AG10803 (cell line): ENCODE results near the gene KIF16B.

Experiments
- DNase-seq: peaks from one replicate; pipeline ENCODE4 v3.0.0; 2010; ENCODE audit warnings: low read depth
- H3K4me3 ChIP-seq: 2 replicates; pipeline ENCODE4 v1.5.1; 2011; ENCODE audit warnings: mild to moderate bottlenecking, low read length, control low read depth
- TF ChIP-seq, protein P1 (sequence below): conservative IDR thresholded peaks from 2 replicates; pipeline ENCODE4 v1.5.1; 2011; ENCODE audit warnings: mild to moderate bottlenecking, low read length, control low read depth, inconsistent platforms

The KIF16B gene, protein sequence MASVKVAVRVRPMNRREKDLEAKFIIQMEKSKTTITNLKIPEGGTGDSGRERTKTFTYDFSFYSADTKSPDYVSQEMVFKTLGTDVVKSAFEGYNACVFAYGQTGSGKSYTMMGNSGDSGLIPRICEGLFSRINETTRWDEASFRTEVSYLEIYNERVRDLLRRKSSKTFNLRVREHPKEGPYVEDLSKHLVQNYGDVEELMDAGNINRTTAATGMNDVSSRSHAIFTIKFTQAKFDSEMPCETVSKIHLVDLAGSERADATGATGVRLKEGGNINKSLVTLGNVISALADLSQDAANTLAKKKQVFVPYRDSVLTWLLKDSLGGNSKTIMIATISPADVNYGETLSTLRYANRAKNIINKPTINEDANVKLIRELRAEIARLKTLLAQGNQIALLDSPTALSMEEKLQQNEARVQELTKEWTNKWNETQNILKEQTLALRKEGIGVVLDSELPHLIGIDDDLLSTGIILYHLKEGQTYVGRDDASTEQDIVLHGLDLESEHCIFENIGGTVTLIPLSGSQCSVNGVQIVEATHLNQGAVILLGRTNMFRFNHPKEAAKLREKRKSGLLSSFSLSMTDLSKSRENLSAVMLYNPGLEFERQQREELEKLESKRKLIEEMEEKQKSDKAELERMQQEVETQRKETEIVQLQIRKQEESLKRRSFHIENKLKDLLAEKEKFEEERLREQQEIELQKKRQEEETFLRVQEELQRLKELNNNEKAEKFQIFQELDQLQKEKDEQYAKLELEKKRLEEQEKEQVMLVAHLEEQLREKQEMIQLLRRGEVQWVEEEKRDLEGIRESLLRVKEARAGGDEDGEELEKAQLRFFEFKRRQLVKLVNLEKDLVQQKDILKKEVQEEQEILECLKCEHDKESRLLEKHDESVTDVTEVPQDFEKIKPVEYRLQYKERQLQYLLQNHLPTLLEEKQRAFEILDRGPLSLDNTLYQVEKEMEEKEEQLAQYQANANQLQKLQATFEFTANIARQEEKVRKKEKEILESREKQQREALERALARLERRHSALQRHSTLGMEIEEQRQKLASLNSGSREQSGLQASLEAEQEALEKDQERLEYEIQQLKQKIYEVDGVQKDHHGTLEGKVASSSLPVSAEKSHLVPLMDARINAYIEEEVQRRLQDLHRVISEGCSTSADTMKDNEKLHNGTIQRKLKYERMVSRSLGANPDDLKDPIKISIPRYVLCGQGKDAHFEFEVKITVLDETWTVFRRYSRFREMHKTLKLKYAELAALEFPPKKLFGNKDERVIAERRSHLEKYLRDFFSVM (N-terminal part only)

DNA sequence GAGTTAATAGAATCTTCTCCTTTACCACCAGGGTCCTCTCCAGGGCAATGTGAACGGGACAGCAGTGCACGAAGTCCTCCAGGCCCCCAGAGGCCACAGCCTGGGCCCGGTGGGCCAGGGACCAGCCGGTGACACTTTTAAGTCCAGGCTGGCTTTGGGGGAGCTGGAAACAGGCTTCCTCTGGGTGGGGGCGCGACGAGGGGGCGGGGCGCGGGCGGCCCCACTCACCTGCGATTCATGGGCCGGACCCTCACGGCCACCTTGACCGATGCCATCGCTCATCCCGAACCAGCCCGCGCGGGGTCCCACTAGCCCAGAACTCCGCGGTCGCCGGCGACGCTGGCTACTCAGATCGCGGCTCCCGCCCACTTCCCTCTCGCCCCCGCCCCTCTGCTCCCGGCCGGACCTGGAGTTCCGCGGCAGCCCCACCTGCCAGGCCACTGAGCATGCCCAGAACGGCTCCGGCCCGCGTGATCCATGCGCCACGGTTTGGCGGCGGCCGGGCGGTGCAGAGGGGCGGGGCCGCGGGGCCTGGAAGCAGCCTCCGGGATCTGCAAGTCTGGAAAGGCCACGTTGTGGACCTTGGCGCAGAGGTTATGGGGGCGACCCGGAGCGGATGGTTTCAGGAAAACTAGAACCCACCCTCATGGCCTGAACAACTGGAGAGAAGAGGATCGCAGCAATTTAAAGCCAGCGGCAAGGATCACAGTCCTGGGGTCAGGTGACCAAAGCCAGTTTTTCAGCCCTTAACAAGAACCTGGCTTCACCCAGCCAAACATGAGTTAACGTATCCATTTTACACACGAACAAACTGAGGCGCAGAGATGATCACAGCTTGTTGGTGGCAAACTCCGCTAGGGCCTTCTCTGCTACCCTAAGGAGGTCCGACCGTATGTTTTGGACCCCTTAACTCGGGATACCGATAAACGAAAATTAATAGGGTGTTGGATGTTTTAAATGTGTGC lies at the start of gene KIF16B:
Gene KIF16B (minus strand): TSS at position 448 of the 965 bp plus-strand sequence. CDS start 173 bp downstream, at position 275.
- TF ChIP-seq, protein P1, sequence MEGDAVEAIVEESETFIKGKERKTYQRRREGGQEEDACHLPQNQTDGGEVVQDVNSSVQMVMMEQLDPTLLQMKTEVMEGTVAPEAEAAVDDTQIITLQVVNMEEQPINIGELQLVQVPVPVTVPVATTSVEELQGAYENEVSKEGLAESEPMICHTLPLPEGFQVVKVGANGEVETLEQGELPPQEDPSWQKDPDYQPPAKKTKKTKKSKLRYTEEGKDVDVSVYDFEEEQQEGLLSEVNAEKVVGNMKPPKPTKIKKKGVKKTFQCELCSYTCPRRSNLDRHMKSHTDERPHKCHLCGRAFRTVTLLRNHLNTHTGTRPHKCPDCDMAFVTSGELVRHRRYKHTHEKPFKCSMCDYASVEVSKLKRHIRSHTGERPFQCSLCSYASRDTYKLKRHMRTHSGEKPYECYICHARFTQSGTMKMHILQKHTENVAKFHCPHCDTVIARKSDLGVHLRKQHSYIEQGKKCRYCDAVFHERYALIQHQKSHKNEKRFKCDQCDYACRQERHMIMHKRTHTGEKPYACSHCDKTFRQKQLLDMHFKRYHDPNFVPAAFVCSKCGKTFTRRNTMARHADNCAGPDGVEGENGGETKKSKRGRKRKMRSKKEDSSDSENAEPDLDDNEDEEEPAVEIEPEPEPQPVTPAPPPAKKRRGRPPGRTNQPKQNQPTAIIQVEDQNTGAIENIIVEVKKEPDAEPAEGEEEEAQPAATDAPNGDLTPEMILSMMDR, result no peak
- H3K4me3 ChIP-seq, result peak within 1 kb of the TSS; percentile 70
- DNase-seq, result peak; percentile 83

DNA sequence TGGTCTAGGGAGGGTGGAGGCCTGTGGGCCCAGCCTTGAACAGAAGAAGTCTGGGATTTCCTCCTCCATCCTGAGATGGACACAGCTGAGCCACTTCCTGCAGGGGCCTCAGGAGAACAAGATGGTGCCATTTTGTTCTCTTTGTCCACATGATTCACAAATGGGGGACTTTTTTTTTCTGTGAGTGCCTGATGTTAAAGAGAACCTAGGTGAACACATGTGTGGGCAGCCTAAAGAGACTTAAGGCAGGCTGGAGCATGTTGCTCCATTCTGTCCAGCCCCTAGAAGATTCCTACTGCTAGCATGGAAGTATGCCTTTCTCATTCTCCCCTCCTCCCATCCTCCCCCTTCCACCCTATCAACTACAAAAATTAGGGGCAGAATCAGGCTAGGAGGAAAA lies 49.3 kb upstream of the KIF16B start:
- DNase-seq, result no peak
- H3K4me3 ChIP-seq, result no peak overlapping the region
- TF ChIP-seq, protein P1, result no peak

DNA sequence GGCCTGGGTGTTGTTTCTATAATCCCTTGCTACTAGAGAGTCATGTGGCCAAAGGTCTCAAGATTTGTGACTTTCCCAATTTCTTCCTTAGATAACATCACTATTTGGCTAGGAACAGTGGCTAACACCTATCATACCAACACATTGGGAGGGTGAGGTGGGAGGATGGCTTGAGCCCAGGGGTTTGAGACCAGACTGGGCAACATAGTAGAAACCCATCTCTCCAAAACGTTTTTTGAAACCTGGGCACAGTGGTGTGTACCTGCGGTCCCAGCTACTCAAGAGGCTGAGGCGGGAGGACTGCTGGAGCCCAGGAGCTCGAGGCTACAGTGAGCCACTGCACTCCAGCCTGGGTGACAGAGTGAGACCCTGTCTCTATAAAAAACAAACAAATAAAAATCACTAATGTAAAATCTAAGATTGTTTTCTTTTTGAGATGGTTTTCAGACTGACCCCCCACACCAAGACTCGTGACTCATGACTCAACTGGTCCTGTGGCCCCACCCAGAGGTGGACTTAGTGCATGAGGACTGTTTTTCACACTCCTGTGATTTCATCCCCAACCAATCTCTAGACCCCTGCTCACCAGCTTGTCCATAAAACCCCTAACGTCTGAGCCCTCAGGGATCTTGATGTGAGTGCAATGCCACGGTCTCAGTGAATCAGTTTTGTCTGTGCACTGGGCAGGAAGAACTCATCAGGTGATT lies 48.3 kb upstream of the KIF16B start:
- DNase-seq, result no peak
- TF ChIP-seq, protein P1, result no peak
- no peak overlapping the region for H3K4me3 ChIP-seq

DNA sequence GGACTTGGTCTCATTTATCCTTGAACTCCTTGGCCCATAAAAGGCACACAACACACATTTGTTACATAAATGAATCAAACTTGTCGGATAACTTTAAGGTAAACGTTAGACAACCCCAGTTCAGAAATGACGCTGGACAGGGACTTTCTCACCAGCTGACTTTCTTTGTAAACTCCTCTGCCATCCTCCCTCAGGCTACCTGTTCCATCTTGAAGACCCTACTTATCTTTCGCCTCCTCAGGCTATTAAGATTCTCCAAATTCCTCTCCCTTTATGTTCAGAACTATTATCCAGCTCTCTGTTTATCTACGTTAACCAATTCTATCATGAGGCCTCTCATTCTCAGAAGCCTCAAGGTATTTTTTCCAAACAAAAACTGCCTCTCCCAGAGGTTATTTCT lies 47.7 kb upstream of the KIF16B start:
- no peak overlapping the region for H3K4me3 ChIP-seq
- TF ChIP-seq, protein P1, result no peak
- DNase-seq, result no peak

DNA sequence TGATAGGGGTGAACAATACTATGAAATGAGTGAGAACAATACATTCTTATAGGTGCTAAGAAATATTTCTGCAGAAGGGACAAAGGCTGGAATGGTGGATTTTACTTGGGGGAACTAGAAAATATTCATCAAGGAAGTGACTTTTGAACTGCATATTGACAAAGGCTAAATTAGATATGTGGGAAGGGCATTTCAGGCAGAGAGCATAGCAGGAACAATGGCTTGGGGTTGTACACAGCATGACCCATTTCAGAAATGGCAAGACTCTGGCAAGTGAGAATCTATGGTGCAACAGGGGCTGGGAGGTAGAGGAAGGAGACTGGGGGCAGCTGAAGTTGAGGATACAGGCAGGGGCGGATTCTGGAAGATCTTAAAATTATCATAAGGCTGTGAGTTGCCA lies 46.7 kb upstream of the KIF16B start:
- no peak overlapping the region for H3K4me3 ChIP-seq
- TF ChIP-seq, protein P1, result no peak
- no peak for DNase-seq
